Skeletal muscle satellite cell (primary cell): ENCODE results near the gene TLR7.

Experiments used
- H3K27me3 ChIP-seq: 2 replicates; pipeline ENCODE4 v1.7.0; 2013; ENCODE audit warnings: low read length; ENCODE audit not compliant: control insufficient read depth, insufficient read depth
- H3K36me3 ChIP-seq: 2 replicates; pipeline ENCODE4 v1.7.0; 2013; ENCODE audit warnings: mild to moderate bottlenecking, control low read depth, low read length; ENCODE audit not compliant: insufficient read depth
- H3K4me1 ChIP-seq: 2 replicates; pipeline ENCODE4 v1.7.0; 2013; ENCODE audit warnings: low read length; ENCODE audit not compliant: control insufficient read depth, insufficient read depth
- H3K4me2 ChIP-seq: 2 replicates; pipeline ENCODE4 v1.7.0; 2013; ENCODE audit warnings: mild to moderate bottlenecking, low read length
- H3K4me3 ChIP-seq: 2 replicates; pipeline ENCODE4 v1.7.0; 2013; ENCODE audit warnings: low read length
- H3K9ac ChIP-seq: 2 replicates; pipeline ENCODE4 v1.7.0; 2013; ENCODE audit warnings: mild to moderate bottlenecking, low read depth, low read length, moderate library complexity
- H3K9me3 ChIP-seq: replicated peaks from 2 replicates; pipeline ENCODE4 v1.7.0; 2013; ENCODE audit warnings: mild to moderate bottlenecking, control low read depth, low read length

Gene TLR7

GRCh38 chrX:12891171-12891570 is 24.3 kb downstream of the TLR7 start:
- Histone ChIP-seq H3K9me3 (no peaks in the 10 kb centered on the region), H3K27me3 (peaks cover 7% of the 10 kb centered on the region), H3K4me2 (no peak overlapping the region), H3K4me1 (no peaks in the 10 kb centered on the region), H3K36me3 (no peaks in the 10 kb centered on the region), H3K4me3 (no peak overlapping the region), H3K9ac (no peak overlapping the region)

- Histone ChIP-seq H3K4me3 (no peak overlapping the region), H3K36me3 (no peaks in the 10 kb centered on the region), H3K4me1 (no peaks in the 10 kb centered on the region), H3K9ac (no peak overlapping the region), H3K9me3 (no peaks in the 10 kb centered on the region), H3K27me3 (peaks cover 3% of the 10 kb centered on the region), H3K4me2 (no peak overlapping the region)
Measured at GRCh38 chrX:12891915-12892506, 25.1 kb downstream of the TLR7 start.

- H3K4me2 ChIP-seq, result no peak overlapping the region
- no peaks in the 10 kb centered on the region for H3K9me3 ChIP-seq
- no peaks in the 10 kb centered on the region for H3K27me3 ChIP-seq
- H3K4me3 ChIP-seq, result no peak overlapping the region
- no peaks in the 10 kb centered on the region for H3K36me3 ChIP-seq
- H3K4me1 ChIP-seq, result no peaks in the 10 kb centered on the region
- no peak overlapping the region for H3K9ac ChIP-seq
Measured at GRCh38 chrX:12892716-12893115, 25.8 kb downstream of the TLR7 start.

GRCh38 chrX:12894074-12895030 is 27.5 kb downstream of the TLR7 start:
- H3K4me3 ChIP-seq, result no peak overlapping the region
- H3K4me1 ChIP-seq, result no peaks in the 10 kb centered on the region
- no peak overlapping the region for H3K4me2 ChIP-seq
- no peaks in the 10 kb centered on the region for H3K36me3 ChIP-seq
- H3K27me3 ChIP-seq, result no peaks in the 10 kb centered on the region
- H3K9ac ChIP-seq, result no peak overlapping the region
- H3K9me3 ChIP-seq, result no peaks in the 10 kb centered on the region

- Histone ChIP-seq H3K4me3 (no peak overlapping the region), H3K36me3 (no peaks in the 10 kb centered on the region), H3K27me3 (no peaks in the 10 kb centered on the region), H3K4me1 (no peaks in the 10 kb centered on the region), H3K9me3 (no peaks in the 10 kb centered on the region), H3K4me2 (no peak overlapping the region), H3K9ac (no peak overlapping the region)
Measured at GRCh38 chrX:12895866-12896265, 29.0 kb downstream of the TLR7 start.

- H3K9ac ChIP-seq, result no peak overlapping the region
- H3K27me3 ChIP-seq, result no peaks in the 10 kb centered on the region
- H3K4me3 ChIP-seq, result no peak overlapping the region
- H3K36me3 ChIP-seq, result no peaks in the 10 kb centered on the region
- H3K4me1 ChIP-seq, result no peaks in the 10 kb centered on the region
- no peaks in the 10 kb centered on the region for H3K9me3 ChIP-seq
- H3K4me2 ChIP-seq, result no peak overlapping the region
Measured at GRCh38 chrX:12896935-12897334, 30.1 kb downstream of the TLR7 start.

GRCh38 chrX:12898073-12898472 is 31.2 kb downstream of the TLR7 start:
- no peaks in the 10 kb centered on the region for H3K27me3 ChIP-seq
- H3K9ac ChIP-seq, result no peak overlapping the region
- H3K4me1 ChIP-seq, result no peaks in the 10 kb centered on the region

GRCh38 chrX:12899506-12899905 is 32.6 kb downstream of the TLR7 start:
- H3K9me3 ChIP-seq, result no peaks in the 10 kb centered on the region
- no peak overlapping the region for H3K9ac ChIP-seq
- H3K4me3 ChIP-seq, result no peak overlapping the region
- no peaks in the 10 kb centered on the region for H3K4me1 ChIP-seq
- no peak overlapping the region for H3K4me2 ChIP-seq
- H3K36me3 ChIP-seq, result no peaks in the 10 kb centered on the region
- H3K27me3 ChIP-seq, result no peaks in the 10 kb centered on the region

More at GRCh38 chrX:12898073-12898472, 31.2 kb downstream of the TLR7 start:
- H3K9me3 ChIP-seq, result no peaks in the 10 kb centered on the region
- no peak overlapping the region for H3K4me3 ChIP-seq
- no peak overlapping the region for H3K4me2 ChIP-seq
- H3K36me3 ChIP-seq, result no peaks in the 10 kb centered on the region

GRCh38 chrX:12901486-12901885 is 34.6 kb downstream of the TLR7 start:
- H3K9ac ChIP-seq, result no peak overlapping the region
- H3K4me3 ChIP-seq, result no peak overlapping the region
- H3K9me3 ChIP-seq, result no peaks in the 10 kb centered on the region
- H3K4me2 ChIP-seq, result no peak overlapping the region
- no peaks in the 10 kb centered on the region for H3K27me3 ChIP-seq
- H3K36me3 ChIP-seq, result no peaks in the 10 kb centered on the region
- no peaks in the 10 kb centered on the region for H3K4me1 ChIP-seq

GRCh38 chrX:12903646-12904045 is 36.8 kb downstream of the TLR7 start:
- Histone ChIP-seq H3K9me3 (no peaks in the 10 kb centered on the region), H3K9ac (no peak overlapping the region), H3K4me3 (no peak overlapping the region), H3K27me3 (no peaks in the 10 kb centered on the region), H3K4me1 (no peaks in the 10 kb centered on the region), H3K36me3 (no peaks in the 10 kb centered on the region), H3K4me2 (no peak overlapping the region)

GRCh38 chrX:12906046-12906761 is 39.3 kb downstream of the TLR7 start, which contains the start of gene TLR8:
Gene TLR8 (plus strand): TSS chrX:12906620. CDS start chrX:12906707, 87 bp downstream.
- Histone ChIP-seq H3K27me3 (no peaks in the 10 kb centered on the region), H3K4me3 (no peak within 1 kb of the TSS), H3K4me1 (no peaks in the 10 kb centered on the region), H3K9me3 (no peaks in the 10 kb centered on the region), H3K9ac (no peak within 1 kb of the TSS), H3K4me2 (no peak within 1 kb of the TSS), H3K36me3 (no peaks in the 10 kb centered on the region)
